Stimulated activated CD8-positive, alpha-beta memory T cell treated with anti-CD3 and anti-CD28 coated beads, Interleukin-7, amount 100 ng/mL, for 1 hour (primary cell): ENCODE measurements around the gene ZNF354C.

ENCODE experiments used
- DNase-seq, 2 donors: peaks; one replicate each; pipeline ENCODE4 v3.0.0-alpha.2; 2020; ENCODE audit warnings: low read depth in 2 of 2

The ZNF354C gene

GRCh38 chr5:179113945-179114641, 53.9 kb downstream of the ZNF354C start:
- no peak for DNase-seq

- no peak for DNase-seq
Observed at GRCh38 chr5:179114756-179115155, 54.6 kb downstream of the ZNF354C start.

GRCh38 chr5:179115307-179115706, 55.1 kb downstream of the ZNF354C start:
- no peak for DNase-seq

- no peak for DNase-seq
Observed at GRCh38 chr5:179115845-179116524, 55.8 kb downstream of the ZNF354C start.

GRCh38 chr5:179118338-179118737, 58.2 kb downstream of the ZNF354C start:
- no peak for DNase-seq

- DNase-seq, result no peak
Observed at GRCh38 chr5:179118756-179119414, 58.7 kb downstream of the ZNF354C start.

- no peak for DNase-seq
Observed at GRCh38 chr5:179119415-179120170, 59.4 kb downstream of the ZNF354C start.

GRCh38 chr5:179120421-179120861, 60.3 kb downstream of the ZNF354C start:
- no peak for DNase-seq

GRCh38 chr5:179120951-179121666, 60.9 kb downstream of the ZNF354C start:
- DNase-seq, result no peak

GRCh38 chr5:179121667-179122111, 61.5 kb downstream of the ZNF354C start:
- no peak for DNase-seq

- no peak for DNase-seq
Observed at GRCh38 chr5:179122411-179123108, 62.4 kb downstream of the ZNF354C start.

GRCh38 chr5:179123109-179123426, 62.9 kb downstream of the ZNF354C start:
- DNase-seq, result no peak

GRCh38 chr5:179123491-179124272, 63.5 kb downstream of the ZNF354C start:
- no peak for DNase-seq

- DNase-seq, result no peak
Observed at GRCh38 chr5:179124273-179124852, 64.2 kb downstream of the ZNF354C start.

GRCh38 chr5:179124853-179125788, 64.9 kb downstream of the ZNF354C start:
- no peak for DNase-seq

GRCh38 chr5:179125789-179126505, 65.8 kb downstream of the ZNF354C start:
- no peak for DNase-seq

GRCh38 chr5:179126506-179126991, 66.4 kb downstream of the ZNF354C start:
- DNase-seq, result no peak
